Activated CD8-positive, alpha-beta memory T cell treated with anti-CD3 and anti-CD28 coated beads for 48 hours (primary cell): ENCODE results near the gene POLN.

Source experiments
- DNase-seq, 3 experiments: peaks; one replicate each; pipeline ENCODE4 v3.0.0-alpha.2; 2020; ENCODE audit warnings: low read depth in 2 of 3, low spot score in 2 of 3

Gene POLN

GRCh38 chr4:2062168-2062807 lies 179.6 kb downstream of the POLN start:
- DNase-seq: no peak

DNA sequence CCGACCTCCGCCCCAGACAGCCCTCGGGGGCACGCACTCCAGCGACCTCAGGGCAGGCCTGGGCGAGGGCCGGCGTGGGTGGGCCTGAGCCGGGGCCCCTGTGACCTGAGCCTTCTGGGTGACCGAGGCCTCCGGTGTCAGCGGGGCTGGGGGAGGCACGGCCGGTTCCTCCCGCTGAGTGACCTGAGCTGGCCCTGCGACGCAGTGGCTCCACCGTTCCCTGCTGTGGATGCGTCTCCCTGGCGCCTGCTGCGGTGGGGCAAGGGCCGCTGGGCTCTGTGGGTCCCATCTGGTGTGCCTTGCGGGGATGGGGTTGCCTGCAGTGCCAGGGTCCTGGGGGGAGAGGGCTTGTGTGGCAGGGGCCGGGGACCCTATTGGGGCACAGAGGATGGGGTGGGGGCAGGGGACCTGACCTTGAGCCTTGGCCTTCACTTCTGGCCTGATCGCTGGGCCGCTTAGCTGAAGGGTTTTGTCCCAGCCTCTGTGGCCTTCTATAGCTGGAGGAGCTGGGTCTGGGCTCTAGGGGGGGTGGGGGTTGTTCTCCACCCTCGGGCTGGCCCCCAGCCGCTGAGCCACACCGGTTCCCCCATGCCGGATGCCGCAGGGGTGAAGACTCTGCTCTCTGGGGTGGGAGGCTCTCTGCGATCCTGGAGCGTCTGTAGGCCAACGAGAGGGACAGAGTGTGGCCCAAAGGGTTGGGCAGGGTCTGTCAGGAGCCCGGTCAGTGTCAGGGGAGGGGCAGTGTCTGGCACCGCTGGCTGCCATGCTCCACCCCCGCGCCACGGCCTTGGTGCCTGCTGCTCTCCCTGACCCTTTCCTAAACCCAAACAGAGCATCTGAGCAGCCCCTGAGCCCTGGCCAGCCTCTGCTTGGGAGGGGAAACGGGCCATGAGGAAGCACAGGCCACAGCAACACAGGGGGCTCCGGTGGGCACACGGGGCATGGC lies 180.5 kb downstream of the POLN start:
- DNase-seq: no peak

GRCh38 chr4:2060611-2061185 lies 181.2 kb downstream of the POLN start:
- DNase-seq: no peak

DNA sequence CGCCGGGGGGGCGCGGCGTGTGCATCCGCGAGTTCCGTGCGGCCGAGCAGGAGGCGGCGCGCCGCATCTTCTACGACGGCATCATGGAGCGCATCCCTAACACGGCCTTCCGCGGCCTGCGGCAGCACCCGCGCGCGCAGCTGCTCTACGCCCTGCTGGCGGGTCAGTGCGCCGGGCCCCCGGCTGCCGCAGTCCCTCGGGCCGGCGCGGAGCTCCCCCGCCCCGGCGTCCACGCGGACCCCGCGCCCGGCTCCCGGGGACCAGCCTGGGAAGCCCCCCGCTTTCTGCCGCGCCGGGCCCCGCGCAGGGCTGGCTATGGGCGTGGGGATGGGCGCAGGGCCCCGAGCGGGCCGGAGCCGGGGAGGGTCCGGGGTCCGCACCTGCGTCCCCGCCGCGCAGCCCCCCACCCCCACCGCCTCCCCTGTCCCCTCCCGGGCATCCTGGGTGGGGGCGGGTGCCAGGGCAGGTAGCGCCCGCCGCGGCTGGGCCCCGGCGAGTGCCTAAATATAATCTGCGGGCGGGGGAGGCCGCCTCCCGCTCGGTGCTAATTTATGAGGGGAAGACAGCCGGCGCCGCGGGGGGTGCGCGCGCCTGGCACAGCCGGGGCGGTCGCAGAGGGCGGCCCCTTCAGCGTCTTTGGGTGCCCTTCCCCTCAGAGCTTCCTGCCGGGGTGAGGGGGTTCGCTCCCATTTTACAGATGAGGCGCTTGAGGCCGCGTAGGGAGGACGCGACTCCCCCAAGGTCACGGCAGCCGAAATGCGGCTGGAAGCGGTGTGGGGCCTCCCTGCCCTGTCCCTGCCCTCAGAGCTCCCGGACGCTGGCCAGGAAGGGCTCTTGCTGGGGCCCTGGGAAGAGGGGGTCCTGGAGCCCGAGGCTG lies 182.0 kb downstream of the POLN start:
- no peak for DNase-seq

DNA sequence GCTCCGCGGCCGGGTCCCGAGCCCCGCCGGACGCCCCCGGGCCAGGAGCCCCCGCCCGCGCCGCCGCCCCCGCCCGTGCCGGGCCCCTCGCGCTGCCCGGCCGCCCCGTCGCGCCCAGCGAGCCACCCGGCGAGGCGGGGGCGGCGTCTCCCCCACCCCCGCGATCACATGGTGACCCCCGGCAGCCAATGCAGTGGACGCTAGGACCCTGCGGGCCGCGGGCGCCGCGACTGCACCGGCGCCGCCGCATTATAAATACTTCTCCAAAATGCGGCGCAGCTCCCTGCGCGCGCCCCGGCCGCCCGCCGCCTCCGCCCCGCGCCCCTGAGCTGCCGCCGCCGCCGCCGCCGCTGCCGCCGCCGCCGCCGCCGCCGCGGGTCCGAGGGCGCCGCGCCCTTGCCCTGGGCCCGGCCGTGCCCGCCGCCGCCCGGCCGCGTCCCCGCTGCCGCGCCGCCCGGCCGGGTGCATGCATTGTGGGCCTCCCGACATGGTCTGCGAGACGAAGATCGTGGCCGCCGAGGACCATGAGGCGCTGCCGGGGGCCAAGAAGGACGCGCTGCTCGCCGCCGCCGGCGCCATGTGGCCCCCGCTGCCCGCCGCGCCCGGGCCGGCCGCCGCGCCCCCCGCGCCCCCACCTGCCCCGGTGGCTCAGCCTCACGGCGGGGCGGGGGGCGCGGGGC lies 182.7 kb downstream of the POLN start, which contains the start of gene NAT8L:
TSS of gene NAT8L (plus strand) at position 282 of the 680 bp plus-strand sequence. CDS start at position 467, 185 bp downstream.
- DNase-seq: no peak

- no peak for DNase-seq
Observed at GRCh38 chr4:2058264-2059045, 183.5 kb downstream of the POLN start.

DNA sequence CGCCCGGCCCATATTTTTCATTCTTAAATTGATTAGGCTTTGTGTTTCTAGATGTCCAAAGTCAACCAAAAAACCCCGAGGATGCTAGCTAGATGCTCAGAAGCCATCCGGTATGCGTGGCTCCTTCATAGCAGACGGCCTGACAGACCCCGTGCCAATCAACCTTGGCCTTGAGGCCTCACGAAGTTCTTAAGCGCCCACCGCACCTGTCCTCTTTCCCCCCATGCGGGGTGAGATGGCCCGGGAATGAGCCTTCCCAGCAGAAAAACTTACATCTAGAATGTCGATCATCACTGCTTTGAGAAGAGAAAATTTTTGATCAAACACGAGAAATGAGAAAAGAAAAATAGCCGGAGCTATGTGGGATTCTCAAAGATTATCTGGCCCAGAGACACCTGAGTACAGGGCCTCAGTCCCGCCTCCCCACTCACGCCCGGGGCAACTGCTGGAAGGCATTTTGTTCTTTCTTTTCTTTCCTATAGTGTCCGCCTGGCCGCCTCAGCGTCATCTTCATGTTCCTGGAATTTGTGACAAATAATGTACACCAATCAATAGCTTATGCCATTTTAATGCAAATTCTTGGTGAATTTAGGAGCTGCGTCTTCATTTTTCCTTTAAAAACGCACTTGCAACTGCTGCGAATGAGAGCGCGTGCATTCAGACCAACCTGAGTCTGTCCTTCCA lies 184.4 kb downstream of the POLN start:
- DNase-seq: no peak

DNA sequence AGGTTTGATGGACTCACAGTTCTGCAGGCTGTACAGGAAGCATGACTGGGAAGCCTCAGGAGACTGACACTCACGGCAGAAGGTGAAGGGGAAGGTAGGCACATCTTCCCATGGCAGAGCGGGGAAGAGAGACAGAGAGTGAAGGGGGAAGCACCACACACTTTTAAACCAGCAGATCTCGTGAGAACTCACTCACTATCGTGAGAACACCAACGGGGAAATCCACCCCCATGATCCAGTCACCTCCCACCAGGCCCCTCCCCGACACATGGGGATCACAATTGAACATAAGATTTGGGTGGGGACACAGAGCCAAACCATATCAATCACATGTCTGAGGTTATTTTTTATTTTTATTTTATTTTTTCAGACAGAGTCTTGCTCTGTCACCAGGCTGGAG lies 187.7 kb downstream of the POLN start:
- DNase-seq: no peak

DNA sequence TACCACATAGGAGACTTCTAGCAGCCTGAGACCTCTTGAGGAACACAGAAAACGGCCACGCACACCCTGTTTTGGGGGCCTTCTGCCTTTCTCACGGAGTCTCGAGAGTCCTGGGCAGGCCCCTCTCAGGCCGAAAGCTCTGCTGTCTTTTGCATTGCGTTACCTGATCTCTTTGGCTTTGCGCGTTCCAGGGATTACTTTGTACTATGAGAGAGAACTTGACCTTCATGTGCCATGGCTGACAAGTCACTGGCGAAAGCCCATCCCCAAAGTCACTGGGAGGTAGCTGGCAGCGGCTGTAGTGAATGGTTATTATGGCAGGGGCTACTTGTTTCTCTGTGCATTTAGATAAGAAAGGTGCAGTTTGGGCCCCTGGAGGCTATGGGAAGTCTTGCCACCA lies 190.8 kb downstream of the POLN start:
- no peak for DNase-seq

GRCh38 chr4:2049811-2050210 lies 192.1 kb downstream of the POLN start:
- no peak for DNase-seq

- no peak for DNase-seq
Observed at GRCh38 chr4:2049381-2049780, 192.5 kb downstream of the POLN start.

DNA sequence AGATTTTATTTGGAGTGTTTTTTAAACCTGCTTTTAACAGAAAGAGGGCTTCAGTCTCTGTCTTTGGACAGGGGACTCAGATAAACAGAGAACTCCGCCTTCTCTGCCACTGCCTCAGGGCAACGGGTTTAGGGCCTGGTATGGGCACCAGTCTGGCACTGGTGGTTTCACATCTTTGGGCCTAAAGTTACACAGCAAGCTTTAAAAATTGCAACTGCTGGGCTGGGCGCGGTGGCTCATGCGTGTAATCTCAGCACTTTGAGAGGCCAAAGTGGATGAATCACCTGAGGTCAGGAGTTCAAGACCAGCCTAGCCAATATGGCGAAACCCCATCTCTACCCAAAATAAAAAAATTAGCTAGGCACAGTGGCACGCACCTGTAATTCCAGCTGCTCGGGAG lies 193.1 kb downstream of the POLN start:
- no peak for DNase-seq

DNA sequence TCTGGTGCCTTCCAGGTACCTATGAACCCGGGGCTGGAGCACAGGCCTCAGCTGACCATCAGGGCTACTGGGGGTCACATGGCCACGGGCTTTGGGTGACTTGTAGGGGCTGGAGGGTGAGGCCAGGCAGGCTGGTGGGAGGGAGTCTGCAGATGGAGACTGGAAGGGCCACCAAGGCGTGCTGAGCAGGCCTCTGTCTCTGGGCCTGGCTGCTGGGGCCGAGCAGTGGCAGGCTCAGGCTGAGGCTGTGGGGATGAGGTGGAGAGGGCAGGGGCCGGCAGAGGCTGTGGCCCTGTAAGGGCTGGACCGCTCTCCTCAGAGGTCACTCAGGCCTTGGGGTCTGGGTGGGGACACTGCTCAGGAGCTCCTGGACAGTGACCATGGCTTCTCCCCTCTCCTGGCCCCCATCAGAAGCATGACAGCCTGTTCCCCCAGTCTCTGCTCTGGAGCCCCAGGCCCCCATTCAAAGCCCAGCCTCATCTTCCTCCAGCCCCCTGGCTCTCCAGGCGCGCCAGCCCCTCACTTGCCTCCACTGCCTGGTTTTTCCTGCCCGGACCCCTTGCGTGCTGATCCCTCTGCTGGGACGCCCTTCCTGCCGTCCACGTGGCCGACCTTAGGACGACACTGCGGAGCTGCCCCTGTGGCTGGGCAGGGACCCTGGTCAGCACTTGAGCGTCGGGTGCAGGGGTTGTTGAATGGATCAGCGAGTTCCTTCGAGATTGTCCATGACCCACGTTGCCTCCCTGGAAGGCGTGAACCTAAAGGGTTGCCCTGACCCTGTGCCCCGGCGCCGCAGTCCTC lies 193.9 kb downstream of the POLN start:
- DNase-seq: no peak

DNA sequence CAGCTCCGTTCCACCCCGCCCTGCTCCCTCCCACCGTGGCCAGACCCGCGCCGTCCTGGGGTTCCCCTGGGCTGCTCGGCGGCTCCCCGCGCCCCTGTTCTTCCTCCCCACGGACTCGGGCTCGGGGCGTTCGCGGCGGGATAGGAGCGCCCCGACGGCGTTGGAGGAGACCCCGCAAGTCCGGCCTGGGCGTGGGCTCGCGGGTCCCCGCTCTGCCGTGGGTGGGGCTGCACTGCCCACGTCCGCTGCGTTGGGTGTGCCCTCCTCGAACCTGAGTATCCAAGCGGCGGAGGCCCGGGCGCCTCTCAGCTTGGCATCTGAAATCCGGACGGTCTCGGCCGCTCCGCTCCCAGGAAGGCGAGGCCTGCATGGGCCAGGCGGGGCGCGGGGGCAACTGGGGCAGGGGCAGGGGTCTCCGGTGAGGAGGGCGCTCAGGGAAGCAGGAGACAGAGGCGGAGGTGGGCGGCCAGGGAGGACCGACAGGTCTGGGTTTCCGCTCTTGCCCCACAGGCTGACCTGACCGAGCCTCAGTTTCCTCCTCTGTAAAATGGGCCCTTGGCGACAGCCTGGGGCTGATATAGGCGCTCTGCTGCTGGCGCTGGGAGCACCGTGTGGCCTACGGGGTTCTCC lies 194.8 kb downstream of the POLN start:
- DNase-seq: no peak

DNA sequence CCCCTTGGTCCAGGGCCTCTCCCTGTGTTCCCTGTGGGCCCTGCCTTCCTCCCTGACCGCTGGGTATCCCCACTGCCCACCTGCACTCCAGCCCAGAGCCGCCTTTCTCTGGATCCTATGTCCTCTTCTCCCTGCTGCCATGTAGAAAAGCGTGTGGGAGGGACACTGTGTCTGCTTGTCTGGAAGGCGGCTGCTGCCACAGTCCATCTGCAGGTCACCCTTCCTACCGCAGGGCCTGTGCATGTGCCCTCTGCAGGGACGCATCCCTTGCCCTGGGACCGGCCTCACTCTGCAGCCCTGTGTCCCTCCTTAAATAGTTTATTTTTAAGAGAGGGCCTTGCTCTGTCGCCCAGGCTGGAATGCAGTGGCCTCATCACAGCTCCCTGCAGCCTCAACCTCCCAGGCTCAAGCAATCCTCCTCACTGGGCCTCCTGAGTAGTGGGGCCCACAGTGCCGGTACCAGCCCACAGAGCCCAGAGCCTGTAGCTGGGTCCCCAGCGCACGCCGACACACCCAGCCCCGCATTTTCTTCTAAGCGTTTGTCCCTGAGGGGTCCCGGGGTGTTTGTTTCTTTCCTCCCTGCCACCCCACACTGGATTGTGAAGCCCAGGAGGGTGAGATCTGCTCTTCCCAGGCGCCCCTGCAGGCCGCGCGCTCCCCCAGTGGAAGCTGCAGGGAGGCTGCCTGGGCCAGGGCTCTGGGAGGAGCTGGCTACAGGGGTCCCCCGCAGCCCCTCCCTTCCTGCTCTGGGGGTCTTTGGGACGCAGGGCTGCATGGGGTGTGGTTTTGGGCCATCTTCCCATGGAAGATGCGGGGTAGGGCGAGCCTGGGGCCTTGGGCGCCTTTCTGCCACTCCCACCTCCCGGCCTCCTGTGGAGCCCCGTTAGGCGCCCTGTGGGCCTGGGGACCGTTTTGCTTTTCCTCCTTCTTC lies 195.6 kb downstream of the POLN start:
- no peak for DNase-seq

DNA sequence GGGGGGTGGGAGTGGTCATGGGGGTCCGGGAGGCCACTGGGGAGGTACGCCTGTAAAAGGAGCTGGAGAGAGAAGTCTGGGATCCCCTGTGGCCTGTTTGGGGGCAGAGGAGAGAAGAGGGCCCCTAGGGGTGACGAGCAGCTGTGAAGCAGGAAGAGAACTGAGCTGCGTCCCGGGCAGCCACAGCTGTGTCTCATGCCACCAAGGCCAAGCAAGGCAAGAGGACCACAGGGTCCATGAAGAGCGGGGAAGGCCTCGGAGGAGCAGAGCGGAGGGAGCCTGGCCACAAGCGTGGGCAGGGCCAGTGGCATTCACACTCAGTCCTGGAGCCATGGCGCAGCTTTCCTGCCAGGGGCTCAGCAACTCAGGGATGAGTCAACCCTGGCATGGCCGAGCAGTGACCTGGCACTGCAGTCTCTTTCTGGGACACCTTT lies 196.4 kb downstream of the POLN start:
- no peak for DNase-seq
